Brain pericyte (primary cell): ENCODE measurements around the gene FRMD4A.
"Not testable (repeated sequence)": the region's sequence is repeated elsewhere in the genome, so short reads cannot be mapped to it uniquely, and the experiment has no call there.

Experiments used
- DNase-seq: peaks from one replicate; pipeline ENCODE4 v3.0.0-alpha.2; 2012; ENCODE audit warnings: low read depth, low spot score

The FRMD4A gene

DNA sequence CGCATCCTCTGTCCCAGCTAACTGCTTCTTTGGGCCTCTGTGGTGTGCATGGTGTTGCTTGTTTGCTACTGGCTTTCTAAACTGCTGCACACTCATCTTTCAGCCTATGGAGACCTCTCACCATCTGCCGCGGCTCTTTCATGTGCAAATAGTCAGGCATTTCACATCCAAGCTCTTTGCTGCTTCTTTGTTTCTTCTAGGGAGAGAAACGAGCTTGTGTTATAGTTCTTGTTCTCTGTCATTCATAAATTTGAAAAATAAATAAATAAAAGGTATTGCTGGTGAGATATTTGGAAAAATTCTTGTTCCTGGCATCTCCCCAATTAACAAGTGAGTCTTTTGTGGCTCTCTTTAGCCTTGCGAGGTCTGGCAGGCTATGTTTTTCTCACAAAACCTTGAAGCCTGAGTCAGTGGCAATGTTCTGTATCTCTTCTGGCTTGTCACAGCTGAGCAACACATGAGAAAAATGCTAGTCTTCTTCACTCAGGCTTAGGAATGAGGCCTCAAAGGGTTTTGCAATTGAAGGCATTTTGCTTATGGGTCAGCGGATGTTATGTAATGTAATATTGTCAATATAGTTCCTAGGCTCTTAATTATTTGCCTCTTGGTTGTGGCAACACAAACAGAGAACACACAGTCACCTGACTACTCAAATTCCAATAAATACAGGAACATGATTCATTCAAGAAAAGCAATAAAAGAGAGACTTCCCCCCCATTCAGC, 274.0 kb downstream of the FRMD4A start:
- no peak for DNase-seq

DNA sequence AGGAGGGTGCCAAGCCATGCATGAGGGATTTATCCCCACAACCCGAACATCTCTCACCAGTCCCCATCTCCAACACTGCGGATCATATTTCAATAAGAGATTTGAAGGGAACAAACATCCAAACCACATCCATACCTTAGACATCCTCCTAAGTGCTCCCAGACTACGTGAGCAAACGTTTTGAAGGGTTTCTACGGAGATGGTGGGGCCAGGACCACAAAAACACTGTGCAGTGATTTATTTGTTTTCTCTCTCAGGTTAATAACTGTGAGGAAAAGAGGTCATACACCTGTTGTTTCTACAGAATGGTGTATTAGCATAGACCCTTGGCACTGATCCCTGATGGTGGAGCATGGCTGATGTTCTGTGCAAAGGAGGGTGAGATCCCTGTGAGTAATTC, 277.8 kb downstream of the FRMD4A start:
- DNase-seq = no peak

DNA sequence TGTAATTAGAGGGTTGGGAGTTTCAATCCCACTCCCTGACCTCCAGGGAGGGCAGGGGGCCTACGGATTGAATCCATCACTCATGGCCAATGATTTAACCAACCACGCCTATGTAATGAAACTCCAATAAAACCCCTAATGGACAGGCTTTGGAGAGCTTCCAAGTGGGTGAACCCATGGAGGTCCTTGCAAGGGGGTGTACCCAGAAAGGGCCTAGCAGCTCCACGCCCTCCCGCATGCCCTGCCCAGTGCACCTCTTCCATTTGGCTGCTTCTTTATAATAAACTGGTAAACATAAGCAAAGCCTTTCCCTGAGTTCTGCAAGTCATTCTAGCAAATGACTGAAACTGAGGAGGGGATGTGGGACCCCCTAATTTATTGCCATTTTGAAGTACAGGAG, 280.1 kb downstream of the FRMD4A start:
- no peak for DNase-seq

DNA sequence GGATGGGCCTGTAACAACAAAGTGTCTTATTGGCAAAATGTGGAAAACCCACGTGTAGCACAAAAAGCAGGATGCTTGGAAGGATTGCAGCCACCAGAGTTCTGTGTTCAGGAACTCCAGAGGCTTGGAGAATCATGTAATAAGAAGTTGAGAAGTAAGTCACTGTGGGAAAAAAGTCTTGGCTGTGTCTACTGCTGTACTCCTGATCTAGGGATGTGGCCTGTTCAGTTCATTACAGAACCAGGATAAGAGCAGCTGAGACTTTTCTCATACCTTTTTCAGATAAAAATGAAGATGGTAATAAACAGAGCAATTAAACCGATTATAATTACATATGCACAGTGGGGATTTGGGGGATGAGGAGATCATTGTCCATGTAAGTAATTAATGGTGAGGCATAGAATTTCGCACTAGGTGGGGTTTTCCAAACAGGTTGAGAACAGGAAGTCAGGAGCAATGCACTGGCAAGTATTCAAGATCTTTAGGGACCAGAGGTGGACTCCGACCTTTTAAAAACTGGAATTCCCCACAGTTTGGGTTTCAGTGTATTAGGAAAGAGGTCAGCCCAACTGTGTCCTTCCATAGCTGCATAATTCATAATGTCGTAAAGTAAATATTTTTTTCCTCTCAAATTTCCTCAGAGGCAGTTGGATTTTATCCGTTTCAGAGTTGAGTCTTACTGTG, 281.7 kb downstream of the FRMD4A start:
- no peak for DNase-seq

DNA sequence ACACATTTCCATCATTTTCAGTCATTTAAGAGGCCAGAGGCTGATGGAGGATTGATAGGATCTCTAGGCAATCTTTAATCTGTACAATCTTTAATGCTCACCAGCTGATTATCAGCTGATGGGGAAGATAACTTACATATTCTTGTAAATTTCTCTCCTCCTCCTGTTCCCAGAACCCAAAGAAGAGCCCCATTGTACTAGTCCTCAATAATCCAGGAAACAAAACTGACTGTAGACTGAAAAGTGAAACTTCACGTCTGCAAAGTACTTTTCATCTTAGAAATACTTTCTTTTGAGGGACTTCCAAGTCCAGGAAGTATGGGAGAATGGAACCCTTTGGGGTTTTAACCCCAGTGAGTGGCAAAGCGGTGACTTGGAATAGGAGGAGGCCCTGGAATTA, 283.3 kb downstream of the FRMD4A start:
- no peak for DNase-seq

DNA sequence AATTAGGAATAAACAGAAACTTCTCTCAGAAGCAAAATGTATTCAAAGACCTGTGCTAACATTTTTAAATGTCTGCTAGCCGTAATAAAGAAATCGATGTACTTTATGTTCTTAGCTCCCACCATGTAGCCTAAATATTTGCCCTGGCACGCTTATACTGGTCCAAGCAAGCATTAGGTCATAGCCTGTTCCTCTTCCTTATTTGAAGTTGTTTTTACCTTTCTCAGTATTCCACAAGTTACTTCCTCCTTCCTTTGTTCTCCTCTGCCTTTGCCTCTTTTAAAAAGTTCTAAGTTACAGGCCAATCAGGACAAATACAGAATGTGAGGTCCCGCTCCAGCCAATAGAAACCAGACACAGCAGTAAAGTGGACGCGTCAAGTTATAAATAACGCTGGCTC, 288.7 kb downstream of the FRMD4A start:
- DNase-seq = not testable (repeated sequence)

DNA sequence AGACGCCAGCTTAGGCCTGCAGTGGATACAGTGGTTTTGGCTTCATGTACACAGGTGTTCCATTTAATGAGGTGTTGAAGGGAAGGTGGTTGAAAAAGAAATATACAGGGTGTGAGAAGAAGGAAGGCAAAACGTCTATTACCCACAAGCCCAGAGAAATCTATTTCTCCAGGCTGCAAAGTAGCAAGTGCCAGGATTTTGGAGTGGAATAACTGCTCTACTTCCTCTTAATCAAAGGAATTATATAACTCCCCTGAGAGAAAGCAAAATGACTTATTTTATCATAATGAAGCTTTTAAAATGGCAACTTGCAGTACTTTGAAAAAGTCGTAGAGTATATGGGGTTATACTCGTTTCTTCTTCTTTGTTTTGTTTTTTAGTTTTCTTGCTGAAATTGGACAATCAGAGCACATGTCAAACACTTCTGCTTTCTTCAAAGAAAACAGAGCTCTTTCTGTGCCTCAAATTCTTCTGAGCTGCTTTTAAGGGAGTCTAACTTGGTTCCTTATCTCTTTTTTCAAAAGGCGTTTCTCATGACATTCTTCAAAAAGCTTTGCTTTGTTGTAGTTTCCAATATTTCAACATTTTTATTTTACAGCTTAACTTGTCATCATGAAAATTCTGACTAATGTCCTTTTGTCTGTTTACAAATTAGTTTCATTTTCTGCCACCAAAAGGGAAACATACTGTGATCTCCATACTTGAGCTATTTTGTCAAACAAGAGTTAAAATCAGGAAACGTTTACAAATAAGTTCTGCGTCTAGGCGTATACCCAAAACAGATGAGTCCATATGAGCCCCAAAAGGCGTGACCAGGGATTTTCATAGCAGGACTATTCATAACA, 289.7 kb downstream of the FRMD4A start:
- no peak for DNase-seq

DNA sequence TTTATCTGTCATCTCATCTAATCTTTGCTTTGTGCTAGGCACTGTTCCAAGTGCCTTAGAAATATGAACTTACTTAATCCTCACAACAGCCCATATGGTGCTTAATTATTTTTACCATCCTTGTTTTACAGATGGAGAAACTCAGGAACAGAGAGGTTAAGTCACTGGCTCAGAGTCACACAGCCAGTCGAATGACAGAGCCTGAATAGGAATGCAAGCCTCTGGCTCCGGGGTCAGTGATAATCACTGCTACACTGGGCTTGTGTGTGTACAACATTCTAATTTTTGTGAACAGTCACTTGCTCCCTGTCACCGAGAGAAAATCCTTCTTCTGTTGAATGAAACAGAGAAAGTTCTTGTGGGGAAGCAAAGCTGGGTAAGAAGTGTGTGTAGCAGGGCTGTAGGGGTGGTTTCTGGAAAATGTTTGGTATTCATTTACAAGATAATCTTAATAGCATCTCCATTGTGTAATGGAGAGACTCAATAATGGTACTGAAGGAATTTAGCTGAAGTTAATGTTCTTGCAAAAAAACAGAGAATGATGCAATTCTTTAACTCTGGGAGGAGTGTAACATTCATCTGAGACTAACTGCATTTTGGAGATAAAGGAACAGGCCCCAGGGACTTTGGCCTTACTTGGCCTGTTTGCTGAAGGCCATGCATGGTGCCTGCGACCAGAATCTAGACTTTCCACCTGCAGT, 290.6 kb downstream of the FRMD4A start:
- DNase-seq = no peak

DNA sequence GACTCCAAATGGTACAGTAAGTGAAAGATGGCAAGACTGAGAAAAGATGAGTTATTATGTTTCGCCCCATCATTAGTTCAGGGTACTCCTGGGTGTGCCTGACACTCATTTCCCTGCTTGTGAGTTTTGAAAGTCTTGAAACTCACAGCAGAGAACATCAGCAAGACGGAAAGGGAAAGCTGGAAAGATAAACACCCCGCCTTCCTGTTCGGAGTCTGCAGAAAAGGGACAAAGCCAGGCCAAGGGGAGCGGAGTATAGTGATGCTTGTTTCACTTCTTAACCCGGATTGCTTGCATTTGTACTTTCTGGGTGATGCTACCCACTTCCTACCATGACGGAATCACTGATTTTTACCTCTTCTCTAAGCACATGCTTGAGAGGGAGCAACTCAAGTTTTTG, 294.5 kb downstream of the FRMD4A start:
- no peak for DNase-seq

DNA sequence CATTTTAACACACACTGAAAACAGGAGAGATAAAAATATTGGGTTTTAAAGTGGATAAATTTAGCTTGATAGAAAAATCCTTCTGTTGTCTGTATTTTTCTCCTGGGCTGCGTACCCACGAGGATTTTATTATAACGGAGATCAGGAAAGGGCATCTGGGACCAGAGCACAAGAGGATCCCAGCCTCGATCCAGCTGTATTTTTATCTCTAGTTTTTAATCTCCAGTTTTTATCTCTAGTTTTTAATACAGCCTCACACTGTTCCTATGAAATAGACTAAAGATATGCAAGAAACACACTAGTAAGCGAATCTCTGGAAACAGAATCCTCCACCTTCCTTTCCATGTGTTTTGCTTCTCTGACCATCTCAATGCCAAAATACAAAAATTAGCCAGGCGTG, 295.2 kb downstream of the FRMD4A start:
- no peak for DNase-seq

DNA sequence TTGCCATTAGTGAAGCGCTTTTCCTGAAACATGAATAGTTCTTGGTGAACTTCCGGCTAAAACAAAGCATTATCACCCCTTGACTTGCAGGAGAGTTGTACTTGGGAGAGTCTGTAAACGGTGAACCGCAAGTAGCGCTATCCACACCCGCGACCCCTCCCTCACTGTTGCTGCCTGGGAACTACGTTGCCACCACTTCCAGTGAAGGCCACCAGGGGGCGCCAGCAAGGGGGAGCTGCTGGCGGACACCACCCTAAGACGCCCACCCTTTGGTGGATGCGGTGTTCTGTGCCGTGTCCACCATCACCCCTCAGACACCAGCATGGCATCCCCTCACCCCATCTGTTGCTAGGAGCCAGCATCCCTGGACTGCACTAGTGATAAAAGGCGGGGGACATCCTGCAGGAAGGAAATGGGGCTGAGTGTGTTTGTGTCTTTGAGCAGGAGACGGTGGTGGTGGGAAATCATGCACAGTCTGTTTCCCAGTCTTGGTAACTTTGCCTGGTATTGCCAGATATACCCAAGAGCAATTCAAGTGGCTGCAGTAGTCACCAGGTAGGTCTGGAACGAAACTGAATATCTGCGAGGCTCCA, 298.2 kb downstream of the FRMD4A start:
- DNase-seq = no peak

DNA sequence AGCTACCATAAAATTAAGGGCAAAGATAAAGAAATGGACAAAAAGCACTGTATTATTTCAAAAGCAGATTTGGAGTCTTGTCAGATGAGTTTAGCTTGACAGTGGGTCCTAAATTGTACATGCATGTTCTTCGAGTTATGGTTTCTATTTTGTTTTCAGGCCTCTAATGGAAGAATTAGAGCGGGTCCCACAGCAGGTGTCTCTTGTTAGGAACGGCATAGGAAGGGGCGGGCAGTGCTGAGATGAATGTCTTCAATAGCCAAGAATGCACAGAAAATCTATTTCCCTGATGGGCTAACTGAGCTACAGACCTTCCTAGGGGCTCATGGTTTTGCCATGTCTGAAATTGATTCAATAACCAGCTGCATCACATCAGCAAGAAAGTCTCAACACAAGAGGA, 304.4 kb downstream of the FRMD4A start:
- DNase-seq = no peak

DNA sequence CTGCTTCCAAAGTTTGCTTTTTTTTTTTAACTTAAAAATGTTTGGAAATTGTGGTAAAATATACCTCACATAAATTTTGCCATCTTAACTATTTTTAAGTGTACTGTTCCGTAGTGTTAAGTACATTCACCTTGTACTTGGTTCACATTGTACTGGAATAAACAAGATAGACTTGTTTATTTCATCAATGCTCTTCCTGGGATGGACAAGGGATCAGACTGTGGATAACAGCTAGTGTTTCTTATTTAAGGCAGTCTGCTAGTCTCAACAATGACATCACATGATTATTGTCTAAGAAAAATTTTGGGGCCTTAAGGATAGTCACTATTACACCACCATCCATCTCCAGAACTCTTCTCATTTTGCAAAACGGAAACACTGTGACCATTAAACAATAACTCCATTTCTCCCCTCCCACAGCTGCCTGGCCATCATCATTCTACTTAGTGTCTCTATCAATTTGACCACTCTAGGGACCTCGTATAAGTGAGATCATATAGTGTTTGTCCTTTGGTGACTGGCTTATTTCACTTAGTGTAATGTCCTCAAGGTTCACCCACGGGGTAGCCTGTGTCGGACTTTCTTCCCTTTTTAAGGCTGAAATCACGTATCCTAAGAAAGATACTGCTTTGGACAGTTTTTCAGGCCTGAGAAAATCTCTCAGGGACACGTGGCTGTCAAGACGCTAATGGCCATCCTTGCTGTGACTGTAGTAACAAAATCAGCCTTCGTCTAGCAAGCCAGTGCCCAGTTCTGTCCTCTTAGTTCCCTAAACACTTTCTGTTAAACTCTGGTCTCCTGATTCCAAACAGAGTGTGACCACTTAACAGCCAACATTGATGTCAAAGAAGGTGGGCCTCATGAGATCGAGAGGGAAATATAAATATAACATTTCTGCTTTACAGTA, 305.2 kb downstream of the FRMD4A start:
- no peak for DNase-seq

DNA sequence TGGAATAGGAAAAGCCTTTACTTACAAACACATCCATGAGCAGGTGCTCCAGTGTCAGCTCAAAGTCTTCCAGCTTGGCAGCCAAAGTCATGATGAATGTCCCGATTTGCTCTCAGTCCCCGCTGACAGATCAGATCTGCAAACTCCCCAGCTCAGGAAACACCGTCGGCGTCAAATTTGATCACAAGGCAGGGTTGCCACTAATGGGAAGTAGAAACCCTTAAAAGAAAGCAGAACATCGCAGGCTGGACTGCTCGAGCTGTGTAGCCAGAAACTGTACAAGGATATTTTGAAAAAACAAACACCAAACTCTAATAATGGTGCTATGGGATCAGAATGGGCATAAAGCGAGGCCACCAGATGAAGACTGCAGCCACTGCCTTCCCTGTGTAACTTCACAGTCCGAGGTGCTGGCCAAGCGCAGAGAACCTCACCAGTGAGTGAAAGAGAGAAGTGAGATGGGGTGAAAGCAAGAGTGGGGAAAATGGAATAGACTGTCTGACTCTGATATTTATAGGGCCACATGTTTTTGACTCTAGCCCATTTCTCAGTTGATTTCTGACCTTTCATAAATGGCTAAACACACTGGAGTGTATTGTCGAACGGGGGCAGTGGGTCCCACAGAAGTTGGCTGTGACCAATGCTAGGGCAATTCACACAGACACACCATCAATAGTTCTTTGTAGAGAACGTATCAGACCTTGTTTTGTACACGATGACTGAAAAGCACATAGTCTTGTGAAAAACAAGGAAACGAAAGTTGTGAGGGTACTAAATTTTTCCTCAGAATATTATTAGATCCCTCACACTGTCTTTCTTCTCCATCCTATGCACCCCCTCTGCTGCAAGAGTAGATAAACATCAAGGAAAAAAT, 306.2 kb downstream of the FRMD4A start:
- no peak for DNase-seq

DNA sequence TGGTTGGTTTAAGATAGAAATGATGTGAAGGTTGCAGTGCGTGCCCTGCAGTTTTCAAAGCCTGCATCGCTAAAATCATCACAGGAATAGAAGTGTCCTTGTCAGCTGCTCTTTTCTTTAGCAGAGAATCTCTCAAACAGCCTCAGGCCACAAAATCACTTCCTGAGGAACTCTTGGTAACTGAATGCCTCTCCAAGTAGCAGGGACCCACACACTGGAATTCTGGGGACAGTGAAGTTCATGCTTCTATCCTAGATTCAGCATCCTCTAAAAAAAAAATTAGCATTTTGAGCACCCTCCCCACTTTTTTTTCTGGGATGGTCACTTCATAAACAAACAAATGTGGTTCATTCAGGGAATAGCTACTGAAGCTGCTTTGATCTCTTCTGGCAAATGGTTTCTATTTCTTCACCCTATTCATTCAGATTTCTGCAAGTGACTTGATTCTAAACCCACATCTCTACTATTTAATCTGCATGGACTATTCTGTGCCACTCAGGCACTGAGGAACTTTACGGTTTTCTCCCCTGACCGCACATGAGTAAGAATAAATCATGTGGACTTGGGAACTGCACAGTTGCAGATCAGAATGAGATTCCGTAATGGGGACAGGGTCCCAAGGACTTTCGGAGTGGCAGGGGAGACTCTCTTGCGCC, 306.9 kb downstream of the FRMD4A start:
- DNase-seq = no peak

DNA sequence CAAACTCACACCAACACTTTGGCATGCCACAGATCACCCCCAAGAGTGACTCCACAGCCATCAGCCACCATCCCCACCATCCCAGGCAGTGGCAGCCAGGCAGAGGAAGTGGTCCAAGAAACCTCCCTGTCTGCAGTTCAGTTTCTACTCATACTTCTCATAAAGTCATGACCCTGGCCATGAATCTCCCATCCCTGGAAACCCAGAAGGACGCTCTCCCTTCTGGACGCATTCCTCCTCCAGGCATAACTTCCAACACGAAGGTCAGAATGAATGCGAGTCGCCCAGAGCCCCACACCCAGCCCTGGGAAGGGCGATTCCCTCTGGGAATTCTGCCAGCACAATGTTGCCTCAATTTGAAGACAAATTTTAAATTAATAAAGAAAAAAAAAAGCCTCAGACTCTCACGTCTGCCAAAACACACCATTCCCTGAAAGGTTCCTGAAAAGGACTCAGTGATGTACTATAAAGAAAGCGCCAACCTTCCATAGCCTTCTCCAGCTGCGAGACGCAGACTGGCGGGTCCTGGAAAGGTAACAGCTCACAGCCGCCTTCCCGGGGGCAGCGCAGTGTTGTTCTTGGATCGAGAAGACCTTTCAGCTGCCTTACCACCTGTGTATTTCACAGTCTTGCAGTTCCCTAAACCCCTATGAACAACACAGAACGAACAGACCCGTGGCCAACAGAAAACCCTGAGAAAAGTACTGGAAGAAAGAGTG, 307.6 kb downstream of the FRMD4A start:
- no peak for DNase-seq

DNA sequence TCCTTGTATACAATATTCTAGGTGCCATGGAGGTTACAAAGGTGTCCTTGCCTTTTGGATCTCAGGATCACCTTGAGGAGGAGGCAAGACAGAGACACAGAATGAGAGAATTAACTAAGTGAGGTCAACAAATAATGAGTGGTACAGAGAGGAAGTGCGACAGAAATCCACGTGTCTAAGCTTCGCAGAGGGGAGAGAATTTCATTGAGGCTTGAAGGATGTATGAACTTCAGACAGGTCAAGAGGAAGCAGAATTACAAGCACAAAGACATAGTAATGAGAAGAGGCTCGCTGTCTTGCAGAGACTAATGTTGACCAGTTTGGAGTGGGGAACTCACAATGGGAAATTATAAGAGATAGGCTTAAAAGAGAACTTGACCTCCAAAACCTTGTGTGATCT, 308.7 kb downstream of the FRMD4A start:
- DNase-seq = no peak

DNA sequence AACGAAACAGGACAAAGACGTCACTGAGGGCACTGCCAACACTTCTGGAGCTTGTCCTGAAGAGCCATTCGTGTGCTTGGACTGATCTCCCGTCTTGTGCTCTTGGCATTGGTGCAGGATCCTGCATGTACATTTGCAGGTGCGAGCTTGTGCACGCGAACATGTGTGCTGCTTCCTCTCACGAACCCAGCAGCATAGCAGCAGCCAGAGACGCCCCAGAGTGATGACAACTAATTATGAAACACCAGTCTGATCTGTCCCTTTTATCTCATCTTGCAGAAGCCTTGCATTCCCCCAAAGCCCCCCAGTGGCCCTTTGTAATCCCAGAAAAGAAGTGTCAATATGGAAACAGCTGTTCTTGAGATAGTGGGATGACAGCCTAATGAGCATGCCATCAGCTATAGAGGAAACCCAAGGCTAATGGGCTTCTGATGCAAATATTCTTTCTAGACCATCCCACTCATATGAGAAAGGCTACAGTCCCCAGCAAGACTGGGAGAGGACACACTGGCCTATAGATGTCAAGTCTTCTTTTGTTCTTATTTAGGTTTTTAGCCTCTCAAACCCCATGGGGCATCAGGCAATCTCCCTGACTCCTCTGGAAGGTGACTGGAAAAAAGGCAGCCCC, 310.6 kb downstream of the FRMD4A start:
- DNase-seq = no peak
